Sigmoid colon (tissue), 7 donors: ENCODE results near the gene PGS1. TPM values are rescaled to one million over a fixed set of nuclear protein-coding genes. Genes with fewer than 3 reads are reported as not detected.
"Not testable (repeated sequence)": the region's sequence is repeated elsewhere in the genome, so short reads cannot be mapped to it uniquely, and the experiment has no call there.

ENCODE experiments used
- DNase-seq: peaks from one replicate; pipeline ENCODE4 v3.0.0-alpha.2; 2019
- H3K27ac ChIP-seq, 4 donors: fragments of 200-600 bp; sonication (generic); one replicate each; pipeline ENCODE4 v1.5.1; 2016 to 2019; ENCODE audit warnings: mild to moderate bottlenecking in 1 of 4
- H3K27me3 ChIP-seq, 3 donors: fragments of 200-600 bp; sonication (generic); one replicate each; pipeline ENCODE4 v1.5.1; 2019; ENCODE audit warnings: mild to moderate bottlenecking in 1 of 3
- H3K36me3 ChIP-seq, 4 donors: fragments of 200-600 bp; sonication (generic); one replicate each; pipeline ENCODE4 v1.5.1; 2016 to 2019
- H3K4me1 ChIP-seq, 4 donors: fragments of 200-600 bp; sonication (generic); one replicate each; pipeline ENCODE4 v1.5.1; 2017 to 2019
- H3K4me3 ChIP-seq, 4 donors: fragments of 200-600 bp; sonication (generic); one replicate each; pipeline ENCODE4 v1.5.1; 2017 to 2019; ENCODE audit warnings: mild to moderate bottlenecking in 2 of 4, moderate library complexity in 1 of 4
- H3K9me3 ChIP-seq, 4 donors: fragments of 200-600 bp in 3 of 4; sonication (generic) in 3 of 4; one replicate each; pipeline versions ENCODE4 v1.5.1 to v1.6.1; 2013 to 2019
- CTCF ChIP-seq, 4 experiments: fragments of 450-650 bp in 3 of 4; fragments of 200-600 bp in 1 of 4; IDR thresholded peaks; one replicate each; pipeline ENCODE4 v1.5.1; 2016 to 2019; ENCODE audit warnings: antibody characterized with exemption in 4 of 4, mild to moderate bottlenecking in 3 of 4, moderate library complexity in 2 of 4
- EP300 ChIP-seq, 4 donors: sonication (generic); formaldehyde crosslinking; IDR thresholded peaks; one replicate each; pipeline ENCODE4 v1.6.1; 2017; ENCODE audit warnings: antibody characterized with exemption in 4 of 4
- POLR2A ChIP-seq, 2 donors: fragments of 450-650 bp; IDR thresholded peaks; one replicate each; pipeline ENCODE4 v1.6.1; 2016; ENCODE audit warnings: antibody characterized with exemption in 2 of 2, mild to moderate bottlenecking in 2 of 2, moderate library complexity in 2 of 2
- POLR2AphosphoS5 ChIP-seq, 4 donors: sonication (generic); formaldehyde crosslinking; IDR thresholded peaks; one replicate each; pipeline ENCODE4 v1.6.1; 2017; ENCODE audit warnings: antibody characterized with exemption in 4 of 4
- WGBS, 2 donors: extraction: QIAGEN DNeasy Blood & Tissue Kit; methylation state at CpG; one replicate each; pipeline ENCODE4 v1.1.7; 2013; 5-methylcytosine and 5-hydroxymethylcytosine counted together
- intact Hi-C: fragments of 100-400 bp; cut with DNase I; formaldehyde crosslinking; loops from one replicate; pipeline ENCODE4 v1.15.1; 2023
- polyA plus RNA-seq, 3 donors: library from polyadenylated mRNA; stranded (reverse); fragments of 200-250 nt; gene quantifications; one replicate each; pipeline ENCODE4 v1.2.3, GENCODE V29; 2013
- total RNA-seq, 4 donors: library from RNA; depleted of rRNA; stranded (reverse); fragments of >200 nt; gene quantifications; one replicate each; pipeline ENCODE4 v1.1.0, GENCODE V29; 2016
- donor health status: healthy with polysubstance abuse.
- donor health status: Bipolar disorder and iron deficiency.
- donor health status: healthy.

PGS1 gene
- total RNA-seq, result 10 to 100 TPM; 20.0 to 36.3 (median 29.0) TPM
- polyA plus RNA-seq, result 10 to 100 TPM in 2 of 3 donors, 1 to 10 TPM in 1; 9.9 to 36.9 (median 16.8) TPM

- Histone ChIP-seq H3K4me1 (peaks cover 0 to 56% (median 46%) of the 10 kb centered on the region in 4 donors), H3K27ac (peak within 1 kb of the TSS; percentile 85 to 90 (median 87)), H3K36me3 (no peaks in the 10 kb centered on the region), H3K4me3 (peak within 1 kb of the TSS; percentile 88 to 98 (median 96)), H3K27me3 (no peaks in the 10 kb centered on the region), H3K9me3 (no peaks in the 10 kb centered on the region)
- peak; percentile 88 for DNase-seq
- WGBS, 2 donors, result 1% methylated on average over 89 of the region's 89 CpGs
- intact Hi-C loops, result no loop called here
- no peak for TF ChIP-seq CTCF (IDR thresholded peaks at IDR 0.05)
- peak; percentile 63 to 65 for TF ChIP-seq POLR2A (IDR thresholded peaks at IDR 0.05)
- TF ChIP-seq POLR2AphosphoS5 (IDR thresholded peaks at IDR 0.05), result peak; percentile 90 to 96 (median 94)
- no peak for TF ChIP-seq EP300 (IDR thresholded peaks at IDR 0.05)
Measured at GRCh38 chr17:78378225-78379130, at the start of gene PGS1. PGS1 (plus strand) TSS chr17:78378649; CDS start chr17:78378666, 17 bp downstream.

- Histone ChIP-seq H3K4me3 (no peak overlapping the region), H3K9me3 (no peaks in the 10 kb centered on the region), H3K4me1 (peaks cover 0 to 25% (median 14%) of the 10 kb centered on the region in 4 donors), H3K27ac (peak overlapping the region in 3 of 4 donors; percentile 6 to 17 (median 11)), H3K36me3 (no peaks in the 10 kb centered on the region), H3K27me3 (no peaks in the 10 kb centered on the region)
- no peak for TF ChIP-seq EP300 (IDR thresholded peaks at IDR 0.05)
- TF ChIP-seq CTCF (IDR thresholded peaks at IDR 0.05), result no peak
- TF ChIP-seq POLR2A (IDR thresholded peaks at IDR 0.05), result no peak
- TF ChIP-seq POLR2AphosphoS5 (IDR thresholded peaks at IDR 0.05), result no peak
- 66 to 81% methylated on average over 16 of the region's 16 CpGs for WGBS, 2 donors
- no peak for DNase-seq
- intact Hi-C loops, result no loop called here
Measured at GRCh38 chr17:78329263-78330059, 49.0 kb upstream of the PGS1 start.

- no peak overlapping the region for H3K4me3 ChIP-seq
- H3K36me3 ChIP-seq, result no peaks in the 10 kb centered on the region
- intact Hi-C loops, result no loop called here
- TF ChIP-seq POLR2AphosphoS5 (IDR thresholded peaks at IDR 0.05) (peak in 1 of 4 donors; percentile 33), EP300 (IDR thresholded peaks at IDR 0.05) (no peak), POLR2A (IDR thresholded peaks at IDR 0.05) (no peak)
- 32 to 73% methylated on average over 13 of the region's 13 CpGs for WGBS, 2 donors
- H3K27ac ChIP-seq, result peak overlapping the region in 3 of 4 donors; percentile 19 to 62 (median 43)
- no peaks in the 10 kb centered on the region for H3K9me3 ChIP-seq
- DNase-seq, result no peak
- no peaks in the 10 kb centered on the region for H3K27me3 ChIP-seq
- H3K4me1 ChIP-seq, result peaks cover 0 to 13% (median 4%) of the 10 kb centered on the region in 4 donors
Measured at GRCh38 chr17:78330570-78331224, 47.8 kb upstream of the PGS1 start.

- 85 to 88% methylated on average over 12 of the region's 12 CpGs for WGBS, 2 donors
- intact Hi-C loops, H3K9me3 ChIP-seq, H3K36me3 ChIP-seq, H3K4me3 ChIP-seq, H3K27me3 ChIP-seq, DNase-seq: not testable (repeated sequence)
- Histone ChIP-seq H3K4me1 (peaks cover 0 to 13% (median 3%) of the 10 kb centered on the region in 4 donors), H3K27ac (peak overlapping the region in 2 of 4 donors; percentile 43 to 62)
Measured at GRCh38 chr17:78331355-78331754, 47.1 kb upstream of the PGS1 start.

- no peaks in the 10 kb centered on the region for H3K27me3 ChIP-seq
- no peak overlapping the region for H3K4me3 ChIP-seq
- no peaks in the 10 kb centered on the region for H3K9me3 ChIP-seq
- no peak for TF ChIP-seq EP300 (IDR thresholded peaks at IDR 0.05)
- TF ChIP-seq POLR2AphosphoS5 (IDR thresholded peaks at IDR 0.05), result no peak
- no peak for TF ChIP-seq POLR2A (IDR thresholded peaks at IDR 0.05)
- no peak for TF ChIP-seq CTCF (IDR thresholded peaks at IDR 0.05)
- H3K4me1 ChIP-seq, result peaks cover 0 to 13% (median 3%) of the 10 kb centered on the region in 4 donors
- no peak for DNase-seq
- intact Hi-C loops, result no loop called here
- no peaks in the 10 kb centered on the region for H3K36me3 ChIP-seq
- H3K27ac ChIP-seq, result no peak overlapping the region
- 66 to 76% methylated on average over 4 of the region's 4 CpGs for WGBS, 2 donors
Measured at GRCh38 chr17:78332991-78333390, 45.5 kb upstream of the PGS1 start.
